Activated T-helper 9 cell treated with anti-CD3 and anti-CD28 coated beads, Interleukin-2, amount 50 U/mL, for 16 hours (primary cell): Measurements from ENCODE around the gene ALDH1A3.
"Not testable (repeated sequence)": the region's sequence is repeated elsewhere in the genome, so short reads cannot be mapped to it uniquely, and the experiment has no call there.

Experiments used
- DNase-seq: peaks from one replicate; pipeline ENCODE4 v3.0.0-alpha.2; 2020; ENCODE audit warnings: low read depth

ALDH1A3 gene

DNA sequence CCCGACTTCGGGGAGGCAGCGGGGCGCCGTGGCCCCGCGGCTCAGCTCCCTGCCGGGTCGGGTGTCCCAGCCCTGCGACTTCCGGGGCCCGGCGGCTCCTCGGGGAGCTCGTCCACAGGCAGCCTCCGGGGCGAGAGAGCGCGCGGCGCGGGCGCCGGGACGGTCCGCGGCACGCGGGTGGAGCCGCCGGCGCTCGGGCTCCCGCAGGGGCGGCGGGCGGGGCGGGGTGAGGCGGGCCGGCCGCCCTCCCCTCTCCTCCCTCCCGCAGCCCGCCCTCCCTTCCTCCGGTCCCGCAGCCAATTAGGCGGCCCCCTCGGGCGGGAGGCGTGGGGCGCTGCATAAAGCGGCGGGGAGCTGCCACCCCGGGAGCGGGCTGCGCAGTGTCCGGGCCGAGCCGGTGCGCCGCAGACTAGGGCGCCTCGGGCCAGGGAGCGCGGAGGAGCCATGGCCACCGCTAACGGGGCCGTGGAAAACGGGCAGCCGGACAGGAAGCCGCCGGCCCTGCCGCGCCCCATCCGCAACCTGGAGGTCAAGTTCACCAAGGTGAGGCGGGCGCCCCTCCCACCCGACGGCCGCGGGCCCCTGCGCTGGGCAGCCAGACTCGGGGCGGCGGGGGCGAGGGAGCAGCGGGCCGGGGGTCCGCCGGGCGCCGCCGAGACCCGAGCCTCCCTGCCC, at the start of gene ALDH1A3:
Gene ALDH1A3, plus strand, starts transcription at position 368 of the 675 bp plus-strand sequence. Its CDS starts 77 bp downstream, at position 445.
- DNase-seq: no peak

GRCh38 chr15:100831467-100831866, 48.2 kb upstream of the ALDH1A3 start:
- no peak for DNase-seq

DNA sequence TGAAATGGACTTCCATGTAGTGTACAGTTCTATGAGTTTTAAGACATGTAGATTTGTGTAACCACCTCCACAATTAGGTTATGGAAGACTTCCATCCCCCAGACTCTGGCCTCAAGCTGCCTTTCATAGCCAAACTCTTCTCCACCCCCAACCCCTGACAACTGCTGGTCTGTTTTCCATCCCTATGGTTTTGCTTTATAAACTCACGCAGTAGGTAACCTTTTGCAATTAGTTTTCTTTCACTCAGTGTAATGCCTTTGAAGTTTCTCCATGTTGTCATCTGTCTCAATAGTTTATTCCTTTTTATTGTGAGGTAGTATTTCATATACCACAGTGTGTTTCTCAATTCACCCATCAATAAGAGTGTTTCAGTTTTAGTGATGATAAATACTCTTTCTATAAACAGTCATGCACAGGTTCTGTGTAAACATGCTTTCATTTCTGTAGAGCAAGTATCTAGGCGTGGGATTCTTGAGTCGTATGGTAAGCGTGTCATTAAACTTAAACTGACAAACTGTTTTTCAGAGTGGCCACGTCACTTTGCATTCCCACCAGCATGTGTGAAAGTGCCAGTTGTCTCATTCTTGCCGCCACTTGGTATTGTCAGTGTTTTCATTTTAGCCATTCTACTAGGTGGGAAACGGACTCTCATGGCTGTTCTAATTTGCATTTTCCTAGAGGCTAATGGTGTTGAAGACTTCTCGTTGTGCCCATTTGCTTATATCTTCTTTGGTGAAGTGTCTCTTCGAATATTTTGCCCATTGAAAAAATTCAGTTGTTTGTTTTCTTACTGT, 47.3 kb upstream of the ALDH1A3 start:
- no peak for DNase-seq

DNA sequence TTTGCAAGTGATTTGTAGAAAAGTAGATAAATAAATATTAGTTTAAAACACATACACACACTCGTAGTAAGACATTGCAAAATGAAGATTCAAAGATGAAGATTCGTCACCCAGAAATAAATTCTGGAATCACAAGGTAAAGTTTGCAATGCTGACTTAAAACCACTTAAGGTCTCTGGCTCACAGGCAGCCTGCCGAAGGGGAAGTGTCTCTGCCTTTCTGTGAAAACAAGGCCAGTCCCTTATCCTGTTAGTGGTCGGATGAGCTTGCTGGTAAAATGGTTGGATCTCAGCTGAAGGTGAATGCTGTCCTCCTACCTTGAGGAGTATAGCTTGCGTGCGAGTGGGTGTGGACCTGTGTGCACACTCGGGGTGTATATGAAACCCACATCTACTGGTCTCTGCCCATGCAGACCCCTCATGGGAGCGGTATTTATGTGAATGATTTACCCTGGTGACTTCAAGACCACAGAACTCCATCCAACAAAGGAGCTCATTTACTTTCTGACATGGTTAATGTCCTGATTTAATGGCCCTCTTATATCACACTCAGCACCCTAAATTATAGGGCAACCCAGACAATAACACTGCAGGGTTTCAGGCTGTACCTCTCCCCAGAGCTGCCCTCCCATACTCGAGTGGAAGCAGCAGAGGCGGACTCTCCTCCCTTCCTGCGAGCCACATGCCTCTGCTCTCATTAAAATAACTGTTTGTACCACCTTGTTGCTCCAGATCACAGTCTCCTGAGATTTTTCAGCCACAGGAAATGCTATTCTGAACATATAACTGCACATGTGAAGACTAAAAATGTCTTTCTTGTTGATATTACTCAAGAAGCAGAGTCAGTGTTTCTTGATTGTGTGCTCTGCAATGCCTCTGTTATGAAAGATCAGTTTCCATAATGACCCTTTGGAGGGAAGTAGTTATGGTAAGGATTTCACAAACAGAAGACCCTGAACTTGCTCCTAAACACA, 45.9 kb upstream of the ALDH1A3 start:
- no peak for DNase-seq

DNA sequence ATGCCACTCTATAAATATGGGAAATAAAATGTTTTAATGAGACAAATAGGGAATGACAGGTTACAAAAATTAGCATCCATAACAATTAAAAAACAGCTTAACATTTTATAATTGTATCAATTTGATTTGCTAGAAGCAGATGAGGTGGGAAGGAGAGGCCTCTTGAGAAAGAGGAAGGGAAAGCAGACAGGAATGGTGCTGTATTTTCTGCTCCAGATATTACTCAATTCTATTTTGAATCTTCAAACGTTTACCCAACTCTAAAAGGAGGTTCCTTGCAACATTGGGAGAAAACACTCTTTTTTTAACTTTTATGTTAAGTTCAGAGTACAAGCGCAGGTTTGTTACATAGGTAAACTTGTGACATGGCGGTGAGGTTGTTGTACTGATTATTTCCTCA, 44.9 kb upstream of the ALDH1A3 start:
- DNase-seq: no peak

DNA sequence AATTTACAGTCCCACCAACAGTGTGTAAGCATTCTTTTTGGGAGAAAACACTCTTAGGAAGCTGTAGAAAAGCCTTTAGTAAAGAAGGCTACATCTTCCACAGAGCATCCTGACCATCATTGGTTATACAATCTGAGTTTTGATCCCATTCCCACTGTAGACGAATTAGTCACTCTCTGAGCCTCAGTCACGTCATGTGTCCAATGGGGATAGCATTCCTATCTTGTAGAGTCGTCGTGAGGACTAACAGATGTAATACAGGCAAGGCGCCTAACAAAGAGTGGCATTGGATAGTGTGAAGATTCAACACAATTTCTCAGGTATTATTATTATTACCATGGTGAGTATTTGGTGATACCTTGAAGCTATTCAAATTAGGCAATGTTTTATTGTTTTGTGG, 44.0 kb upstream of the ALDH1A3 start:
- DNase-seq: no peak

DNA sequence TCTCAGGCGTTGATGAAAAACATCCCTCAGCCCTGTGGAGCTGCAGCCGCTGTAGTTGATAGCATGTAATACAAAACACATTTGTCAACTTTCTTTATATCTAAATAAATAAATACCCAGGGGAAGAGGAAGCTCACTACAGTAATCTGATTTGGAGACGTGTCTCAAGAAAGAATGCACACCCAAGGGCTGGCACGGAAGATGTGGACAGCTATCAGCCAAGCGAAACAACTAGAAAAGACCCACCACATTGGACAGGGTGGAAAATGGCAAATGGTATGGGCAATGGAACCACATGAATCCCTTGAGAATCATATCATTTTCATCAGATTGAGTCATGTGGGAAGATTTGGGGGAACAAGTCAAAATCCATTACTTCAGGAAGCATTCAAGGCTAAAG, 43.1 kb upstream of the ALDH1A3 start:
- no peak for DNase-seq

GRCh38 chr15:100841426-100841825, 38.2 kb upstream of the ALDH1A3 start:
- DNase-seq: no peak

- no peak for DNase-seq
These were observed 36.6 kb upstream of the ALDH1A3 start for GRCh38 chr15:100842756-100843730.

GRCh38 chr15:100844167-100844566, 35.5 kb upstream of the ALDH1A3 start:
- DNase-seq: no peak

GRCh38 chr15:100844778-100845177, 34.9 kb upstream of the ALDH1A3 start:
- no peak for DNase-seq

DNA sequence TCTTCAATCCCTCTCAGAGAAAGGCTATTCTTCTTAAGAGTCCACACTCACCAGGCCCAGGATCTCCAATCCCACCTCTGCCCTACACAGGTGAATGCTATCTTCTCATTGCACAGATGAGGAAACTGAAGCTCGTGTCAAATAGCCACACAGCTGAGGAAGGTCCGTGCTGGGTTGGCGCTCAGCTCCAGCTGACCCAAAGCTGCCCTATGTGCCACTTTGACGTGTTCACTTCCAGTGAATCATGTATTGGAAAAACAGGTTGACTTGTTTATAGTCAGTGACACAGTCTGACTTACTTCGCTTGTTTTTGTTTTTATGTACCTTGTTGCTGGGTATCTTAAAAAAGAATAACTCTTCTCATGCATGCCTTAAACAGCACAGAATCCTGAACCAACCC, 32.4 kb upstream of the ALDH1A3 start:
- no peak for DNase-seq

GRCh38 chr15:100849021-100849854, 30.4 kb upstream of the ALDH1A3 start:
- DNase-seq: peak; percentile 8

DNA sequence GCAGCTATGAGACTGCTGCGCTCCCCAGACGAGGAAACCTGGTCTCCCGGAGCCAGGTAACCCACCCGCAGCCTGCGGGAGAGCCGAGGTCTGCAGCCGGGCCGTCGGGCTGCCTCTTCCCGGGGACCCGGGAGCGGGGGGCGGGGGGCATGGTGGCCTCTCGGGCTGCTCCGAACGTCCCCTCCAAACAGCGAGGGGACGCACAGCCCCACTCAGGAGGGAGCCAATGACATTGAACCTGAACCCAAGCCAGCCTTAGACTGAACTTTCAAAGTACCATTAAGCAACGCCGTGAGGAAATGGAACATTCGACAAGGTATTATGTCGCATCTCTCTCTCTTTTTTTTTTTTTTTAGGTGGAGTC, 29.8 kb upstream of the ALDH1A3 start:
- no peak for DNase-seq

GRCh38 chr15:100851428-100852015, 28.1 kb upstream of the ALDH1A3 start:
- not testable (repeated sequence) for DNase-seq

- no peak for DNase-seq
These were observed 27.0 kb upstream of the ALDH1A3 start for GRCh38 chr15:100852630-100853029.

DNA sequence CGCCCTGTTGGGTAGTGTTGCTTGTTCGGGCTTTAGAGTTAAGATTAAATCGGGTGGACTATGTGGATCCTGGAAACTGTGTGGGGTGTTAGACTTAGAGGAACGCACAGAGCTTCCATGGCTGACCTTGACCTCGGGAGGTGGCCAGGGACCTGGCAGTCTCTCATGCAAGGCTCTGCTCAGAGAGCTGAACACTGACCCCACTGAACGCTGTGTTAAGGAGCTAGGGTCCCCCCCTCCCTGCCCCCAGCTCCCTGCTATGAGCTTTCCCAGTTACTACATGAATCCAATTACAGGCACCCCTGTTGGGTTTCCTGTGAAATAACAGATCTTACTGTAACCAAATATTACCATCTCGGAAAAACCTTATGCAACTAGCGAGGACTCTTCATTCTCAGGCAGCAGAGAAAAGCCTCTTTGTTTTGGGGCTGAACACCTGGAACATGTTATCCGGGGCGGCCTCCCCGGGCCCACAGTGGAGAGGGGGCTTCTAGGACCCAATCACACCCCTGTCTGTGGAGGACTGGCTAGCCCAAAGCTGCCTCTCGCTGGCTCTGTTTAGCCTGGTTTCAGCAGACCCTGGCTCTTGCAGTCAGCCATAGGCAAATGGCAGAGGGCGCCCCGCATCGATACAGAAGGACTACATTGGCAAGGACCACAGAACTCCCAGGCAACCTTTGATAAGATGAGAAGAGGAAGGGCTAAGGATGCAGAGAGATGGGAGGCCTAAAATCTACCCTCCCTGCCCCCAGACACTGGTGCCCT, 25.8 kb upstream of the ALDH1A3 start:
- no peak for DNase-seq

DNA sequence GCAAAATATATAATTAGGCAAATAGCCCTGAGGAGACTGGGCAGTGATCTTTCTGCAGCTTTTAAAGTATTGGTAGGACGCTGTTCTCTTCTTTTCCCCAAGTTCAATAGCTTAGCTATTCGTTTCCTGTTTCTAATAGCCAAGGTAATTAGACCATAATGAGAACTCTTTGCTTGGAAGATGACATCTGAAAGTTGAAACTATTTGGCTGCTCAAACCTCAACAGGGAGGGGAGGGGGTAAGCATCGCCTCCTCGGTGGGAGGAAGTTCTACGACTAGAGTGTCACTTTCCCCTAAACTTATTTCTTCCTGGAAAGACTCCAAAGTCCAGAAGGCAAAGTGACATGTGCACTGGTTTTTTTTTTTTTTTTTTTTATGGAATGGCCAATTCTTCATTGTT, 22.8 kb upstream of the ALDH1A3 start:
- DNase-seq: no peak

DNA sequence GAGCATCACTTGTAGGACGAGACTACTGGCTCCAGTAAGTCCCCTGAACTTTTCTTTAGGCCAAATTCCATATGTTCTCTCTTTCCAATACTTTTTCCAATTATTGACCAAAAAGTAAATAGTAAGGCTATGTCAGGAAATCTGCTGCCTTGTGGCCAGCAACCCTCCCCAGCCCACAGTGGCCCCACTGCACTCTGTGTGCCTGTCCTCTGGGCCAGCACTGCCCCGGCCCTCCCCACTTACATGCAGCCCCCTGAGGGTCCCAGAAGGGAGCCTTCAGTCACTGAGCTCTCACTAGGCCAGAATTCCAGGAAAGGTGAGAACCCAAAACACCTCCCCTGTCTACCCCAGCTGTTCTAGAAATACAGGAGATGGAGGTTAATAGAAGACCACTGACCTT, 21.3 kb upstream of the ALDH1A3 start:
- no peak for DNase-seq
